ENCODE results near the gene CNOT6L.

DNA sequence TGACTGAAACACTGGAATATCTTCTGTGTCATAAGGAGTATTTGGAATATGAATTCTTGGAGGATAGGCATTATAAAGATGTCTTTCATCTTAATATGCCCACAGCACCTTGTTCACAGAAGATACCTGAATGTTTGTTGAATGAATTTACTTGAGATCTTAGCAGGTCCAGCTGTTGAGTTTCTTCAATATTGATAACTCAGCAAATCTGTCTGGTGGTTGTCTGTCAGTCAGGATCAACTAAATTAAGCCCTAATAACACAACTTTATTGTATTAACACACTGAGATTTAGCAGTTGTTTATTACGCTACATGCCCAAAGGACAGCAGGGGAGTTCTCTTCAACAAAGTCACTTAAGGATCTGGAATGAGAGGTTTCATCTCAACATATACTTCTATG is 106.5 kb downstream of the CNOT6L start:
- TF ChIP-seq, protein P1, sequence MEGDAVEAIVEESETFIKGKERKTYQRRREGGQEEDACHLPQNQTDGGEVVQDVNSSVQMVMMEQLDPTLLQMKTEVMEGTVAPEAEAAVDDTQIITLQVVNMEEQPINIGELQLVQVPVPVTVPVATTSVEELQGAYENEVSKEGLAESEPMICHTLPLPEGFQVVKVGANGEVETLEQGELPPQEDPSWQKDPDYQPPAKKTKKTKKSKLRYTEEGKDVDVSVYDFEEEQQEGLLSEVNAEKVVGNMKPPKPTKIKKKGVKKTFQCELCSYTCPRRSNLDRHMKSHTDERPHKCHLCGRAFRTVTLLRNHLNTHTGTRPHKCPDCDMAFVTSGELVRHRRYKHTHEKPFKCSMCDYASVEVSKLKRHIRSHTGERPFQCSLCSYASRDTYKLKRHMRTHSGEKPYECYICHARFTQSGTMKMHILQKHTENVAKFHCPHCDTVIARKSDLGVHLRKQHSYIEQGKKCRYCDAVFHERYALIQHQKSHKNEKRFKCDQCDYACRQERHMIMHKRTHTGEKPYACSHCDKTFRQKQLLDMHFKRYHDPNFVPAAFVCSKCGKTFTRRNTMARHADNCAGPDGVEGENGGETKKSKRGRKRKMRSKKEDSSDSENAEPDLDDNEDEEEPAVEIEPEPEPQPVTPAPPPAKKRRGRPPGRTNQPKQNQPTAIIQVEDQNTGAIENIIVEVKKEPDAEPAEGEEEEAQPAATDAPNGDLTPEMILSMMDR (IDR thresholded peaks at IDR 0.05) = no peak
- no peak for TF ChIP-seq POLR2A (IDR thresholded peaks at IDR 0.05)
